SK-N-SH treated with all-trans-retinoic acid at 6 μM for 48 hours (cell line): ENCODE results near the gene MCM7.

ENCODE experiments used
- PPARA ChIP-seq: fragments of 250-450 bp; sonication (Bioruptor Pico); IDR thresholded peaks from 2 replicates; pipeline ENCODE4 v1.5.0; 2020; ENCODE audit warnings: mild to moderate bottlenecking, borderline replicate concordance
- SNAI2 ChIP-seq: fragments of 250-450 bp; sonication (Bioruptor Pico); IDR thresholded peaks from 2 replicates; pipeline ENCODE4 v1.5.0; 2020; ENCODE audit warnings: mild to moderate bottlenecking, moderate library complexity
- TCF4 ChIP-seq: fragments of 250-450 bp; sonication (Bioruptor Pico); IDR thresholded peaks from 2 replicates; pipeline ENCODE4 v1.8.0; 2021; ENCODE audit warnings: mild to moderate bottlenecking, moderate library complexity, borderline replicate concordance
- ZFP30 ChIP-seq: fragments of 450-650 bp; formaldehyde crosslinking; IDR thresholded peaks from 2 replicates; pipeline ENCODE4 v1.5.0; 2022; ENCODE audit warnings: mild to moderate bottlenecking, moderate library complexity
- ZNF8 ChIP-seq: fragments of 450-650 bp; formaldehyde crosslinking; IDR thresholded peaks from 2 replicates; pipeline ENCODE4 v1.5.0; 2020; ENCODE audit warnings: mild to moderate bottlenecking, moderate library complexity
- TF ChIP-seq, protein P1 (sequence below): fragments of 250-450 bp; sonication (Bioruptor Pico); IDR thresholded peaks from 2 replicates; pipeline ENCODE4 v1.8.0; 2020; ENCODE audit warnings: mild to moderate bottlenecking, moderate library complexity, borderline replicate concordance
- TF ChIP-seq, protein P2 (sequence below): fragments of 250-450 bp; sonication (Bioruptor Pico); IDR thresholded peaks from 2 replicates; pipeline ENCODE4 v1.5.1; 2021; ENCODE audit warnings: mild to moderate bottlenecking, moderate library complexity
- TF ChIP-seq, protein P3 (sequence below): fragments of 250-450 bp; sonication (Bioruptor Pico); IDR thresholded peaks from 2 replicates; pipeline ENCODE4 v1.5.1; 2020; ENCODE audit warnings: low read depth, mild to moderate bottlenecking, moderate library complexity

DNA sequence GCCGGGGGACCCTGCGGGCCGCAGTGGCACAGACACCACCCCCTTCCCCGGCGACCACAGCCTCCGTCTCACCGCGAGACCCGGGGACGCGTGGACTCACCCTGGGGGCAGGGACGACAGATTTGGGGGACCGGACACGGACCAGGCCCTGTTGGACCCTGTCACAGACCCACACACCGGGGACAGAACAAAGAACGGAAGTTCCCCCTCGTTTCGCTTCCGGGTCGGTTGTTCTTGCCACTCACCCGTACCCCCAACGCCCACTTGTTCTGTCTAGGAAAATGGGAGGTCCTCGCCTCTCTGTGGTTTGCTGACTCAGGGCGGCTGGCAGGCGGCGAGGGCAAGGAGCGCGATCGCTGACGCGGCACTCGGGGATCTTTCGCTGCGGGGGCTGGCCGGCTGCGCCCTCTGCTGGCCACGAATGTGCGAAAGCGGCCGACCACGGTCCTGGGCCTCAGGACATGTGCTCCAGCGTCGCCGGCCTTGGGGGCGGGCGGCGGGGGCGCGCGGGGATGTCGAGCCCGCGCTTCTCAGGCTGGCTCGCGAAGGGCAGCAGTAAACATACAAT, 19.6 kb downstream of the MCM7 start, which contains the start of gene ZNF3:
- TF ChIP-seq, protein P1, sequence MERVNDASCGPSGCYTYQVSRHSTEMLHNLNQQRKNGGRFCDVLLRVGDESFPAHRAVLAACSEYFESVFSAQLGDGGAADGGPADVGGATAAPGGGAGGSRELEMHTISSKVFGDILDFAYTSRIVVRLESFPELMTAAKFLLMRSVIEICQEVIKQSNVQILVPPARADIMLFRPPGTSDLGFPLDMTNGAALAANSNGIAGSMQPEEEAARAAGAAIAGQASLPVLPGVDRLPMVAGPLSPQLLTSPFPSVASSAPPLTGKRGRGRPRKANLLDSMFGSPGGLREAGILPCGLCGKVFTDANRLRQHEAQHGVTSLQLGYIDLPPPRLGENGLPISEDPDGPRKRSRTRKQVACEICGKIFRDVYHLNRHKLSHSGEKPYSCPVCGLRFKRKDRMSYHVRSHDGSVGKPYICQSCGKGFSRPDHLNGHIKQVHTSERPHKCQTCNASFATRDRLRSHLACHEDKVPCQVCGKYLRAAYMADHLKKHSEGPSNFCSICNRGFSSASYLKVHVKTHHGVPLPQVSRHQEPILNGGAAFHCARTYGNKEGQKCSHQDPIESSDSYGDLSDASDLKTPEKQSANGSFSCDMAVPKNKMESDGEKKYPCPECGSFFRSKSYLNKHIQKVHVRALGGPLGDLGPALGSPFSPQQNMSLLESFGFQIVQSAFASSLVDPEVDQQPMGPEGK (CRISPR knock-in tag) = peak; percentile 79; the same call in 1 of the 2 replicates
- TF ChIP-seq, protein P2, sequence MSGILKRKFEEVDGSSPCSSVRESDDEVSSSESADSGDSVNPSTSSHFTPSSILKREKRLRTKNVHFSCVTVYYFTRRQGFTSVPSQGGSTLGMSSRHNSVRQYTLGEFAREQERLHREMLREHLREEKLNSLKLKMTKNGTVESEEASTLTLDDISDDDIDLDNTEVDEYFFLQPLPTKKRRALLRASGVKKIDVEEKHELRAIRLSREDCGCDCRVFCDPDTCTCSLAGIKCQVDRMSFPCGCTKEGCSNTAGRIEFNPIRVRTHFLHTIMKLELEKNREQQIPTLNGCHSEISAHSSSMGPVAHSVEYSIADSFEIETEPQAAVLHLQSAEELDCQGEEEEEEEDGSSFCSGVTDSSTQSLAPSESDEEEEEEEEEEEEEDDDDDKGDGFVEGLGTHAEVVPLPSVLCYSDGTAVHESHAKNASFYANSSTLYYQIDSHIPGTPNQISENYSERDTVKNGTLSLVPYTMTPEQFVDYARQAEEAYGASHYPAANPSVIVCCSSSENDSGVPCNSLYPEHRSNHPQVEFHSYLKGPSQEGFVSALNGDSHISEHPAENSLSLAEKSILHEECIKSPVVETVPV = no peak
- TF ChIP-seq PPARA (CRISPR knock-in tag) (no peak), TCF4 (CRISPR knock-in tag) (no peak), ZNF8 (no peak), ZFP30 (CRISPR knock-in tag) (no peak), SNAI2 (CRISPR knock-in tag) (no peak; the same call in 1 of the 2 replicates)
- TF ChIP-seq, protein P3, sequence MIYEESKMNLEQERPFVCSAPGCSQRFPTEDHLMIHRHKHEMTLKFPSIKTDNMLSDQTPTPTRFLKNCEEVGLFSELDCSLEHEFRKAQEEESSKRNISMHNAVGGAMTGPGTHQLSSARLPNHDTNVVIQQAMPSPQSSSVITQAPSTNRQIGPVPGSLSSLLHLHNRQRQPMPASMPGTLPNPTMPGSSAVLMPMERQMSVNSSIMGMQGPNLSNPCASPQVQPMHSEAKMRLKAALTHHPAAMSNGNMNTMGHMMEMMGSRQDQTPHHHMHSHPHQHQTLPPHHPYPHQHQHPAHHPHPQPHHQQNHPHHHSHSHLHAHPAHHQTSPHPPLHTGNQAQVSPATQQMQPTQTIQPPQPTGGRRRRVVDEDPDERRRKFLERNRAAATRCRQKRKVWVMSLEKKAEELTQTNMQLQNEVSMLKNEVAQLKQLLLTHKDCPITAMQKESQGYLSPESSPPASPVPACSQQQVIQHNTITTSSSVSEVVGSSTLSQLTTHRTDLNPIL (CRISPR knock-in tag) = no peak
